ENCODE results near the gene SYT5. TPM values are rescaled to one million over a fixed set of nuclear protein-coding genes. Genes with fewer than 3 reads are reported as not detected.
"Not testable (repeated sequence)": the region's sequence is repeated elsewhere in the genome, so short reads cannot be mapped to it uniquely, and the experiment has no call there.

SYT5 gene
- total and polyA plus RNA-seq, 2 experiments from 2014 or later: 0.28 TPM; not detected in 1

- Histone ChIP-seq H3K4me1 (ENCODE audit: insufficient read depth) (peaks cover 11% of the 10 kb centered on the region), H4K20me1 (ENCODE audit: insufficient read depth) (no peaks in the 10 kb centered on the region), H3K79me2 (ENCODE audit: insufficient read depth) (no peaks in the 10 kb centered on the region), H3K27ac (no peak overlapping the region), H3F3A (ENCODE audit: insufficient read depth) (peaks cover 9% of the 10 kb centered on the region), H3K27me3 (replicated peaks; ENCODE audit: insufficient read depth) (peaks cover 13% of the 10 kb centered on the region; the same call in 1 of the 2 replicates), H3K36me3 (ENCODE audit: low read depth) (no peaks in the 10 kb centered on the region), H3K9ac (no peak overlapping the region), H3K9me2 (ENCODE audit: insufficient read depth) (no peaks in the 10 kb centered on the region), H3K4me3 (no peak overlapping the region), H3K4me2 (ENCODE audit: unreplicated experiment) (no peak overlapping the region), H2AFZ (no peak overlapping the region), H3K9me3 (ENCODE audit: low read depth) (no peaks in the 10 kb centered on the region)
- in situ Hi-C loops (cut with MboI): no loop called here
- no peak for DNase-seq
- TF ChIP-seq EZH2 (IDR thresholded peaks at IDR 0.05; ENCODE audit: insufficient read depth, poor library complexity, severe bottlenecking) (no peak), EZH2phosphoT487 (IDR thresholded peaks at IDR 0.05; ENCODE audit: insufficient read depth, low read depth) (no peak)
- WGBS, 2 experiments (ENCODE audit: low coverage in 1 of 2, low lambda C conversion rate in 2 of 2, missing lambda C conversion rate in 2 of 2): 35 to 45% methylated on average over 20 to 21 of the region's 21 CpGs
Measured at GRCh38 chr19:55174425-55175116, 5.5 kb downstream of the SYT5 start.

- Histone ChIP-seq H4K20me1 (ENCODE audit: insufficient read depth) (no peaks in the 10 kb centered on the region), H3K36me3 (ENCODE audit: low read depth) (no peaks in the 10 kb centered on the region), H3F3A (ENCODE audit: insufficient read depth) (peaks cover 9% of the 10 kb centered on the region), H3K9ac (peak overlapping the region; percentile 63), H3K79me2 (ENCODE audit: insufficient read depth) (no peaks in the 10 kb centered on the region), H3K9me2 (ENCODE audit: insufficient read depth) (no peaks in the 10 kb centered on the region), H3K4me1 (ENCODE audit: insufficient read depth) (peaks cover 9% of the 10 kb centered on the region), H3K4me2 (ENCODE audit: unreplicated experiment) (peak overlapping the region; percentile 61), H3K9me3 (ENCODE audit: low read depth) (no peaks in the 10 kb centered on the region), H3K27ac (no peak overlapping the region), H3K4me3 (peak overlapping the region; percentile 71), H3K27me3 (replicated peaks; ENCODE audit: insufficient read depth) (peaks cover 13% of the 10 kb centered on the region), H2AFZ (peak overlapping the region; percentile 89)
- peak; percentile 90 for DNase-seq
- in situ Hi-C loops (cut with MboI): no loop called here
- no peak for TF ChIP-seq EZH2phosphoT487 (IDR thresholded peaks at IDR 0.05; ENCODE audit: insufficient read depth, low read depth)
- no peak for TF ChIP-seq EZH2 (IDR thresholded peaks at IDR 0.05; ENCODE audit: insufficient read depth, poor library complexity, severe bottlenecking)
- 0 to 3% methylated on average over 10 to 37 of the region's 37 CpGs for WGBS, 2 experiments (ENCODE audit: low coverage in 1 of 2, low lambda C conversion rate in 2 of 2, missing lambda C conversion rate in 2 of 2)
Measured at GRCh38 chr19:55173714-55174409, 6.2 kb downstream of the SYT5 start.

- Histone ChIP-seq H3K79me2 (ENCODE audit: insufficient read depth) (no peaks in the 10 kb centered on the region), H3K4me1 (ENCODE audit: insufficient read depth) (peaks cover 9% of the 10 kb centered on the region), H3K4me2 (ENCODE audit: unreplicated experiment) (peak overlapping the region; percentile 61), H3K27me3 (replicated peaks; ENCODE audit: insufficient read depth) (peaks cover 13% of the 10 kb centered on the region), H3K36me3 (ENCODE audit: low read depth) (no peaks in the 10 kb centered on the region), H3K27ac (peak overlapping the region; percentile 37), H3K9me2 (ENCODE audit: insufficient read depth) (no peaks in the 10 kb centered on the region), H2AFZ (peak overlapping the region; percentile 89), H3F3A (ENCODE audit: insufficient read depth) (peaks cover 9% of the 10 kb centered on the region), H3K9ac (peak overlapping the region; percentile 63), H3K4me3 (peak overlapping the region; percentile 71), H3K9me3 (ENCODE audit: low read depth) (no peaks in the 10 kb centered on the region), H4K20me1 (ENCODE audit: insufficient read depth) (no peaks in the 10 kb centered on the region)
- in situ Hi-C loops (cut with MboI): no loop called here
- DNase-seq: peak; percentile 34
- WGBS, 2 experiments (ENCODE audit: low coverage in 1 of 2, low lambda C conversion rate in 2 of 2, missing lambda C conversion rate in 2 of 2): 1 to 12% methylated on average over 5 to 18 of the region's 32 CpGs
- no peak for TF ChIP-seq EZH2phosphoT487 (IDR thresholded peaks at IDR 0.05; ENCODE audit: insufficient read depth, low read depth)
- no peak for TF ChIP-seq EZH2 (IDR thresholded peaks at IDR 0.05; ENCODE audit: insufficient read depth, poor library complexity, severe bottlenecking)
Measured at GRCh38 chr19:55173186-55173713, 6.8 kb downstream of the SYT5 start.

GRCh38 chr19:55172741-55173140 lies 7.3 kb downstream of the SYT5 start:
- H3K9ac ChIP-seq: peak overlapping the region; percentile 63
- in situ Hi-C loops (cut with MboI): no loop called here

GRCh38 chr19:55172318-55172717 lies 7.8 kb downstream of the SYT5 start:
- peaks cover 13% of the 10 kb centered on the region for H3K27me3 ChIP-seq (replicated peaks; ENCODE audit: insufficient read depth)
- H3K27ac ChIP-seq: peak overlapping the region; percentile 37
- 29 to 36% methylated on average over 8 to 9 of the region's 9 CpGs for WGBS, 2 experiments (ENCODE audit: low coverage in 1 of 2, low lambda C conversion rate in 2 of 2, missing lambda C conversion rate in 2 of 2)
- H3K4me3 ChIP-seq: peak overlapping the region; percentile 71; the same call in 1 of the 2 replicates
- H3K4me2 ChIP-seq (ENCODE audit: unreplicated experiment): peak overlapping the region; percentile 61
- in situ Hi-C loops (cut with MboI); H3K36me3 ChIP-seq (ENCODE audit: low read depth); H4K20me1 ChIP-seq (ENCODE audit: insufficient read depth); DNase-seq; H3K79me2 ChIP-seq (ENCODE audit: insufficient read depth); H3F3A ChIP-seq (ENCODE audit: insufficient read depth); H3K4me1 ChIP-seq (ENCODE audit: insufficient read depth); H3K9me3 ChIP-seq (ENCODE audit: low read depth); H3K9me2 ChIP-seq (ENCODE audit: insufficient read depth): not testable (repeated sequence)
- H3K9ac ChIP-seq: 0 out of 2 replicates have a peak overlapping the region, but pooled peaks have one; percentile 63
- peak overlapping the region; percentile 89 for H2AFZ ChIP-seq

More at GRCh38 chr19:55172741-55173140, 7.3 kb downstream of the SYT5 start:
- Histone ChIP-seq H3K36me3 (ENCODE audit: low read depth) (no peaks in the 10 kb centered on the region), H3F3A (ENCODE audit: insufficient read depth) (peaks cover 9% of the 10 kb centered on the region), H3K4me1 (ENCODE audit: insufficient read depth) (peaks cover 9% of the 10 kb centered on the region), H3K4me2 (ENCODE audit: unreplicated experiment) (peak overlapping the region; percentile 61), H3K27ac (peak overlapping the region; percentile 37), H3K9me3 (ENCODE audit: low read depth) (no peaks in the 10 kb centered on the region), H3K9me2 (ENCODE audit: insufficient read depth) (no peaks in the 10 kb centered on the region), H3K27me3 (replicated peaks; ENCODE audit: insufficient read depth) (peaks cover 13% of the 10 kb centered on the region), H2AFZ (peak overlapping the region; percentile 89), H3K4me3 (peak overlapping the region; percentile 71), H4K20me1 (ENCODE audit: insufficient read depth) (no peaks in the 10 kb centered on the region), H3K79me2 (ENCODE audit: insufficient read depth) (no peaks in the 10 kb centered on the region)
- peak; percentile 86 for DNase-seq
- 13 to 18% methylated on average over 12 of the region's 12 CpGs for WGBS, 2 experiments (ENCODE audit: low coverage in 1 of 2, low lambda C conversion rate in 2 of 2, missing lambda C conversion rate in 2 of 2)
- TF ChIP-seq EZH2phosphoT487 (IDR thresholded peaks at IDR 0.05; ENCODE audit: insufficient read depth, low read depth) (no peak), EZH2 (IDR thresholded peaks at IDR 0.05; ENCODE audit: insufficient read depth, poor library complexity, severe bottlenecking) (no peak)

All from GM23248 (cell line).